CD4-positive, alpha-beta T cell treated with Interleukin-21 for 1 hour (primary cell): Measurements from ENCODE around the gene EDNRA.

Source experiments
- DNase-seq: peaks from one replicate; pipeline ENCODE4 v3.0.0-alpha.2; 2020

The EDNRA gene

DNA sequence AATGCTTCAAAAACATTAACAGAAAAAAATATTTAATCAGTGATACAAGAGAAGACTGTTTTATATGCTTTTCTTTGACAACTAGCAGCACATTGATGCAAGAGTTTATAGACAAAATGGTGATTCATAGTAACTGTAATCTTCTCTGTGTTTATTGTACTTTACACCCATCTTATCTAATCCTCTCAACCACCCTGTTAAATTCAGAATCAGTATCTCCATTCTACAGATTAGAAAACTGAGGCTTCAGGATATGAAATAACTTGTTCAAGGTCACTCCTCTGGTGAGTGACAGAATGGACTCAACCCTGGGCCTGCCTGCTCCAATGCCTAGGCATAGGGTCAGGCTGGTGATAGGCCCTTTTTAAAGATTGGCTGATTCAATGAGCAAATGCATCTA, 110.2 kb downstream of the EDNRA start:
- DNase-seq, result no peak

DNA sequence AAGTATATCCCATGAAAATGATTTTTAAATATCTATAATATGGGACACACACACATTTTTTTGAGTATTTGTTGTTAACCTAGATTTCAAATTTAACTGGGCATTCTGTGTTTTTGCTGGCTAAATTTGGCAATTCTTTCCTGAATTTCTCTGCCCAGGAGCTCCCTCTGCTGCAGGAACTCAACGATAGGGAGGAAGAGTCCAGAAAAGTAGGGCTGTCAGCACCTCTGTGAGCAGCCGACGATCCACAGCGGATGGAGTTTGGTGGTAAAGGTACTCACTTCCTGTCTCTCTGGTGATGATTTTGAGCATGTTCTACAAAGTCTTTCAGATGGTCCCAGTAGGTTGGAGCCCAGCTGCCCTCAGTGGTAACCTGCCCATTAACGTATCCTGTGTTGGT, 113.2 kb downstream of the EDNRA start:
- no peak for DNase-seq
